SK-N-SH treated with all-trans-retinoic acid at 6 μM for 48 hours (cell line): ENCODE results near the gene MIB2.

Experiments
- ATAC-seq: fragments of 200-7000 bp; cut with Tn5 transposase; 3 replicates; pipeline ENCODE4 v1.9.1; 2020; ENCODE audit warnings: mild to moderate bottlenecking, moderate library complexity
- ARNTL ChIP-seq: fragments of 450-650 bp; formaldehyde crosslinking; IDR thresholded peaks from 2 replicates; pipeline ENCODE4 v1.5.0; 2020; ENCODE audit warnings: low read depth, mild to moderate bottlenecking, moderate library complexity, borderline replicate concordance
- BACH2 ChIP-seq: fragments of 250-450 bp; sonication (Bioruptor Pico); IDR thresholded peaks from 2 replicates; pipeline ENCODE4 v1.9.0; 2021; ENCODE audit warnings: mild to moderate bottlenecking, borderline replicate concordance
- CREB5 ChIP-seq: fragments of 250-450 bp; sonication (Bioruptor Pico); IDR thresholded peaks from 2 replicates; pipeline ENCODE4 v1.5.1; 2020; ENCODE audit warnings: low read depth, mild to moderate bottlenecking, moderate library complexity
- CSDC2 ChIP-seq: fragments of 250-450 bp; sonication (Bioruptor Pico); IDR thresholded peaks from 2 replicates; pipeline ENCODE4 v1.5.0; 2020; ENCODE audit warnings: mild to moderate bottlenecking, moderate library complexity
- CSRNP3 ChIP-seq: fragments of 250-450 bp; sonication (Bioruptor Pico); IDR thresholded peaks from 2 replicates; pipeline ENCODE4 v1.5.1; 2021; ENCODE audit warnings: mild to moderate bottlenecking, moderate library complexity
- ESRRG ChIP-seq: fragments of 250-450 bp; sonication (Bioruptor Pico); IDR thresholded peaks from 2 replicates; pipeline ENCODE4 v1.6.1; 2021; ENCODE audit warnings: mild to moderate bottlenecking
- GLIS3 ChIP-seq: fragments of 250-450 bp; sonication (Bioruptor Pico); IDR thresholded peaks from 2 replicates; pipeline ENCODE4 v1.5.0; 2020; ENCODE audit warnings: mild to moderate bottlenecking, moderate library complexity
- ISL1 ChIP-seq: fragments of 250-450 bp; sonication (Bioruptor Pico); IDR thresholded peaks from 2 replicates; pipeline ENCODE4 v2.1.2; 2022; ENCODE audit warnings: mild to moderate bottlenecking, moderate library complexity
- OSR1 ChIP-seq: fragments of 250-450 bp; sonication (Bioruptor Pico); IDR thresholded peaks from 2 replicates; pipeline ENCODE4 v1.8.0; 2022; ENCODE audit warnings: moderate library complexity, mild to moderate bottlenecking, inconsistent platforms
- PATZ1 ChIP-seq: fragments of 250-450 bp; sonication (Bioruptor Pico); IDR thresholded peaks from 2 replicates; pipeline ENCODE4 v1.8.0; 2020; ENCODE audit warnings: mild to moderate bottlenecking, moderate library complexity, borderline replicate concordance
- POU6F1 ChIP-seq: fragments of 250-450 bp; sonication (Bioruptor Pico); IDR thresholded peaks from 2 replicates; pipeline ENCODE4 v1.8.0; 2021; ENCODE audit warnings: low read depth, mild to moderate bottlenecking, moderate library complexity, borderline replicate concordance
- PPARA ChIP-seq: fragments of 250-450 bp; sonication (Bioruptor Pico); IDR thresholded peaks from 2 replicates; pipeline ENCODE4 v1.5.0; 2020; ENCODE audit warnings: mild to moderate bottlenecking, borderline replicate concordance
- RARB ChIP-seq: fragments of 250-450 bp; sonication (Bioruptor Pico); IDR thresholded peaks from 2 replicates; pipeline ENCODE4 v1.8.0; 2021; ENCODE audit warnings: mild to moderate bottlenecking, moderate library complexity
- SNAI2 ChIP-seq: fragments of 250-450 bp; sonication (Bioruptor Pico); IDR thresholded peaks from 2 replicates; pipeline ENCODE4 v1.5.0; 2020; ENCODE audit warnings: mild to moderate bottlenecking, moderate library complexity
- TCF4 ChIP-seq: fragments of 250-450 bp; sonication (Bioruptor Pico); IDR thresholded peaks from 2 replicates; pipeline ENCODE4 v1.8.0; 2021; ENCODE audit warnings: mild to moderate bottlenecking, moderate library complexity, borderline replicate concordance
- TOX ChIP-seq: fragments of 250-450 bp; sonication (Bioruptor Pico); IDR thresholded peaks from 2 replicates; pipeline ENCODE4 v1.8.0; 2021; ENCODE audit warnings: mild to moderate bottlenecking, moderate library complexity, borderline replicate concordance
- TSHZ2 ChIP-seq: fragments of 250-450 bp; sonication (Bioruptor Pico); IDR thresholded peaks from 2 replicates; pipeline ENCODE4 v1.5.0; 2020; ENCODE audit warnings: mild to moderate bottlenecking, moderate library complexity
- ZC3H10 ChIP-seq: fragments of 250-450 bp; sonication (Bioruptor Pico); IDR thresholded peaks from 2 replicates; pipeline ENCODE4 v1.5.1; 2021; ENCODE audit warnings: mild to moderate bottlenecking, moderate library complexity
- ZFP3 ChIP-seq: fragments of 250-450 bp; sonication (Bioruptor Pico); IDR thresholded peaks from 2 replicates; pipeline ENCODE4 v1.5.0; 2020; ENCODE audit warnings: mild to moderate bottlenecking, moderate library complexity
- ZFP30 ChIP-seq: fragments of 450-650 bp; formaldehyde crosslinking; IDR thresholded peaks from 2 replicates; pipeline ENCODE4 v1.5.0; 2022; ENCODE audit warnings: mild to moderate bottlenecking, moderate library complexity
- ZNF70 ChIP-seq: fragments of 450-650 bp; formaldehyde crosslinking; IDR thresholded peaks from 2 replicates; pipeline ENCODE4 v1.5.0; 2020; ENCODE audit warnings: mild to moderate bottlenecking, moderate library complexity
- ZNF8 ChIP-seq: fragments of 450-650 bp; formaldehyde crosslinking; IDR thresholded peaks from 2 replicates; pipeline ENCODE4 v1.5.0; 2020; ENCODE audit warnings: mild to moderate bottlenecking, moderate library complexity

The MIB2 gene

GRCh38 chr1:1604374-1605033, 10.8 kb upstream of the MIB2 start:
- TF ChIP-seq CREB5 = no peak
- TF ChIP-seq ESRRG (CRISPR knock-in tag) = no peak
- no peak for TF ChIP-seq OSR1 (CRISPR knock-in tag)
- no peak for TF ChIP-seq SNAI2 (CRISPR knock-in tag)
- no peak for TF ChIP-seq PATZ1 (CRISPR knock-in tag)
- TF ChIP-seq CSRNP3 (CRISPR knock-in tag) = no peak
- no peak for TF ChIP-seq ZNF8 (CRISPR knock-in tag)
- no peak for TF ChIP-seq ZFP30 (CRISPR knock-in tag)
- no peak for TF ChIP-seq TSHZ2 (CRISPR knock-in tag)
- TF ChIP-seq PPARA = no peak
- no peak for TF ChIP-seq TCF4 (CRISPR knock-in tag)
- TF ChIP-seq POU6F1 (CRISPR knock-in tag) = no peak
- no peak for TF ChIP-seq ZC3H10
- no peak for TF ChIP-seq ZNF70
- no peak for TF ChIP-seq ARNTL (CRISPR knock-in tag)
- ATAC-seq = no peak

- ATAC-seq = no peak
- TF ChIP-seq ZFP3 (CRISPR knock-in tag) (no peak), CSDC2 (CRISPR knock-in tag) (no peak), CSRNP3 (CRISPR knock-in tag) (no peak), PPARA (no peak), GLIS3 (CRISPR knock-in tag) (no peak)
- TF ChIP-seq, all 23 proteins: peak for 0
Measured at GRCh38 chr1:1605034-1605591, 10.2 kb upstream of the MIB2 start.

- no peak for ATAC-seq
- TF ChIP-seq CREB5 (no peak), ZNF8 (CRISPR knock-in tag) (no peak), GLIS3 (CRISPR knock-in tag) (no peak), CSDC2 (CRISPR knock-in tag) (no peak), BACH2 (no peak), ZNF70 (no peak), ZC3H10 (no peak), TOX (no peak), TCF4 (CRISPR knock-in tag) (no peak), ZFP3 (CRISPR knock-in tag) (no peak), RARB (CRISPR knock-in tag) (no peak), OSR1 (CRISPR knock-in tag) (no peak), POU6F1 (CRISPR knock-in tag) (no peak), PPARA (no peak), ISL1 (no peak)
Measured at GRCh38 chr1:1605724-1606123, 9.6 kb upstream of the MIB2 start.
